CD4-positive, alpha-beta memory T cell (primary cell): ENCODE measurements around the gene PRR15L. TPM values are rescaled to one million over a fixed set of nuclear protein-coding genes. Genes with fewer than 3 reads are reported as not detected.
"Not testable (repeated sequence)": the region's sequence is repeated elsewhere in the genome, so short reads cannot be mapped to it uniquely, and the experiment has no call there.

Source experiments
- CTCF ChIA-PET: fragments of 350-600 bp; sonication (Branson Sonifier 250); formaldehyde crosslinking; loops from one replicate; lab custom pipeline; 2021; ENCODE audit warnings: inconsistent platforms; ENCODE audit not compliant: partially characterized antibody; lab: Charles Lee
- POLR2A ChIA-PET: fragments of 350-600 bp; sonication (Branson Sonifier 250); formaldehyde crosslinking; loops from one replicate; lab custom pipeline; 2021; ENCODE audit not compliant: partially characterized antibody; lab: Charles Lee
- DNase-seq, 5 donors: peaks; one replicate each; pipeline versions ENCODE4 v3.0.0 to v3.0.0-alpha.2; 2020 to 2022; ENCODE audit warnings: mixed read lengths in 1 of 5
- H3K27ac ChIP-seq: one replicate; pipeline ENCODE4 v1.7.0; 2013; ENCODE audit warnings: low read depth, low read length
- H3K27me3 ChIP-seq: 2 replicates; pipeline ENCODE4 v1.7.0; 2013; ENCODE audit warnings: mild to moderate bottlenecking, low read length, moderate library complexity; ENCODE audit not compliant: insufficient read depth
- H3K36me3 ChIP-seq: 2 replicates; pipeline ENCODE4 v1.7.0; 2013; ENCODE audit warnings: mild to moderate bottlenecking, low read length, moderate library complexity; ENCODE audit not compliant: insufficient read depth
- H3K4me1 ChIP-seq: 2 replicates; pipeline ENCODE4 v1.7.0; 2013; ENCODE audit warnings: mild to moderate bottlenecking, low read length, moderate library complexity; ENCODE audit not compliant: insufficient read depth
- H3K4me3 ChIP-seq, 2 donors: one replicate each; pipeline ENCODE4 v1.7.0; 2013; ENCODE audit warnings: low read length in 2 of 2, mild to moderate bottlenecking in 1 of 2
- H3K9me3 ChIP-seq, 2 donors: one replicate each; pipeline ENCODE4 v1.7.0; 2013; ENCODE audit warnings: low read length in 2 of 2, control low read depth in 1 of 2; ENCODE audit not compliant: control insufficient read depth in 1 of 2
- H3K27ac Mint-ChIP-seq, 7 donors: one replicate each; pipeline ENCODE4 v1.8.0; 2020 to 2021; ENCODE audit warnings: mixed read lengths in 7 of 7, mild to moderate bottlenecking in 6 of 7, inconsistent platforms in 3 of 7, moderate library complexity in 3 of 7
- H3K27me3 Mint-ChIP-seq, 2 donors: one replicate each; pipeline ENCODE4 v1.8.0; 2020 to 2021; ENCODE audit warnings: mixed read lengths in 2 of 2
- H3K36me3 Mint-ChIP-seq, 2 donors: one replicate each; pipeline ENCODE4 v1.8.0; 2020 to 2021; ENCODE audit warnings: mixed read lengths in 2 of 2, inconsistent platforms in 1 of 2, mild to moderate bottlenecking in 1 of 2
- H3K4me1 Mint-ChIP-seq, 4 donors: one replicate each; pipeline ENCODE4 v1.8.0; 2020 to 2021; ENCODE audit warnings: mixed read lengths in 4 of 4, mild to moderate bottlenecking in 1 of 4
- H3K4me3 Mint-ChIP-seq, 8 donors: one replicate each; pipeline ENCODE4 v1.8.0; 2020 to 2021; ENCODE audit warnings: mixed read lengths in 8 of 8, mild to moderate bottlenecking in 7 of 8, moderate library complexity in 6 of 8, inconsistent platforms in 3 of 8
- H3K9me3 Mint-ChIP-seq, 8 donors: one replicate each; pipeline ENCODE4 v1.8.0; 2020 to 2021; ENCODE audit warnings: mixed read lengths in 8 of 8, mild to moderate bottlenecking in 5 of 8, inconsistent platforms in 3 of 8, moderate library complexity in 1 of 8
- intact Hi-C: fragments of 100-400 bp; cut with micrococcal nuclease; formaldehyde crosslinking; loops from one replicate; pipeline ENCODE4 v1.15.1; 2023
- polyA plus RNA-seq, 2 donors: library from polyadenylated mRNA; unstranded; fragments of 300-500 nt; fragmentation: Illumina TruSeq; gene quantifications; one replicate each; pipeline ENCODE4 v1.2.3, GENCODE V29; 2021
- total RNA-seq, 2 experiments: library from RNA; stranded (reverse); gene quantifications; one replicate each; pipeline ENCODE4 v1.2.3, GENCODE V29; 2021

Gene PRR15L
- total and polyA plus RNA-seq, 4 experiments from 2014 or later, result 0.11 TPM; not detected in 3

- Mint-ChIP-seq H3K27me3 (no peaks in the 10 kb centered on the region), H3K36me3 (peaks cover 28 to 51% of the 10 kb centered on the region in 2 donors), H3K4me1 (peaks cover 0 to 4% (median 0%) of the 10 kb centered on the region in 4 donors), H3K27ac (peak overlapping the region in 1 of 7 donors; percentile 46), H3K9me3 (peaks cover 0 to 3% (median 0%) of the 10 kb centered on the region in 8 donors), H3K4me3 (no peak overlapping the region)
- no peak overlapping the region for H3K27ac ChIP-seq
- no peaks in the 10 kb centered on the region for H3K9me3 ChIP-seq
- H3K4me1 ChIP-seq, result no peaks in the 10 kb centered on the region
- intact Hi-C loops, result no loop called here
- no peak overlapping the region for H3K4me3 ChIP-seq
- H3K36me3 ChIP-seq, result peaks cover 30% of the 10 kb centered on the region
- DNase-seq, result no peak
- ChIA-PET POLR2A (interaction anchor here (0.6 to 1.3 kb wide), 2 partner anchors 12 to 34 kb away, joined by 3 to 4 read pairs; partner anchors contain the start of genes PNPO and SP2), CTCF (interaction anchor here (1.2 to 1.7 kb wide), 5 partner anchors 16 to 98 kb away, joined by 4 to 5 read pairs (median 4); no protein-coding TSS in a partner anchor)
- no peaks in the 10 kb centered on the region for H3K27me3 ChIP-seq
Measured at GRCh38 chr17:47929218-47930000, 28.3 kb downstream of the PRR15L start.

- Histone ChIP-seq H3K36me3 (peaks cover 40% of the 10 kb centered on the region), H3K4me3 (no peak overlapping the region), H3K27me3 (no peaks in the 10 kb centered on the region), H3K4me1 (no peaks in the 10 kb centered on the region), H3K27ac (no peak overlapping the region), H3K9me3 (no peaks in the 10 kb centered on the region)
- Mint-ChIP-seq H3K4me3 (no peak overlapping the region), H3K27me3 (no peaks in the 10 kb centered on the region), H3K36me3 (peaks cover 35 to 61% of the 10 kb centered on the region in 2 donors), H3K9me3 (peaks cover 0 to 3% (median 0%) of the 10 kb centered on the region in 8 donors), H3K4me1 (peaks cover 0 to 4% (median 0%) of the 10 kb centered on the region in 4 donors), H3K27ac (peak overlapping the region in 1 of 7 donors; percentile 83)
- no peak for DNase-seq
- ChIA-PET CTCF (no interaction called here), POLR2A (no interaction called here)
- intact Hi-C loops, result no loop called here
Measured at GRCh38 chr17:47928415-47928814, 29.3 kb downstream of the PRR15L start.

DNA sequence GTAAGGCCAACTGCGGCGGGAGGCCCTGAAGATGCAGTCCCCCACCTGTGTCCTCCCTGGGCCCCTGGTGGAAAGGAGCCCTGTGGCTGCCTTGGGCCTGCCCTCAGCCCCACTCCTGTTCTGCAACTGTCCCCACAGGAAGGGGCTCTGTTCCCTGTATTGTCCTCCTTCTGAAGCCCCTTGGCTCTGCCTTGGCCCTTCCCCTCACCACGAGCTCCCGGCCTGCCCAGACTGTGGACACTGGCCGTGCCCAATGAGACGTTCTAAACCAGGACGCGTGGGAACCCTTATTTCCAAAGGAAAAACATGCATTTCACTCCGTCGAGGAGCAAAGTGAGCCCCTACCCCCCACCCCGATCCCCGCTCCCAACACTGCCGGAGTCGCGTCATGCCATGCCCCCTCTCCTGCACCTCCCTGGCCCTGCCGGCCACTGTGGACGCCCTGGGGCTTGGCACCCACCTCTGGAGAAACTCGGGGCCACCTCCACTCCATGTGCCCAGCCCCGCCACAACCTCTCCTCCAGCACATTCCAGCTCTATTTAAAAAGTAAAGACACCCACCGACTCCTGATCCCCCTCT is 29.8 kb downstream of the PRR15L start:
- no peak overlapping the region for H3K4me3 Mint-ChIP-seq
- peaks cover 45% of the 10 kb centered on the region for H3K36me3 ChIP-seq
- ChIA-PET POLR2A (no interaction called here), CTCF (no interaction called here)
- DNase-seq, result no peak
- peak overlapping the region in 1 of 7 donors; percentile 83 for H3K27ac Mint-ChIP-seq
- no peaks in the 10 kb centered on the region for H3K4me1 ChIP-seq
- intact Hi-C loops, result no loop called here
- H3K4me3 ChIP-seq, result no peak overlapping the region
- H3K27me3 ChIP-seq, result no peaks in the 10 kb centered on the region
- H3K9me3 Mint-ChIP-seq, result peaks cover 0 to 3% (median 0%) of the 10 kb centered on the region in 8 donors
- no peak overlapping the region for H3K27ac ChIP-seq
- H3K36me3 Mint-ChIP-seq, result peaks cover 39 to 64% of the 10 kb centered on the region in 2 donors
- H3K9me3 ChIP-seq, result no peaks in the 10 kb centered on the region
- H3K4me1 Mint-ChIP-seq, result peaks cover 0 to 4% (median 0%) of the 10 kb centered on the region in 4 donors
- H3K27me3 Mint-ChIP-seq, result no peaks in the 10 kb centered on the region

GRCh38 chr17:47925678-47925988 is 32.0 kb downstream of the PRR15L start:
- ChIA-PET POLR2A (interaction anchor here (1.5 kb wide), 1 partner anchor 15 kb away, joined by 4 read pairs; the partner anchor contains the start of gene PNPO), CTCF (interaction anchor here (0.7 to 0.8 kb wide), 2 partner anchors 21 to 25 kb away, joined by 3 read pairs; no protein-coding TSS in a partner anchor)
- Histone ChIP-seq H3K4me3 (no peak overlapping the region), H3K4me1 (no peaks in the 10 kb centered on the region), H3K27ac (no peak overlapping the region), H3K27me3 (no peaks in the 10 kb centered on the region), H3K36me3 (peaks cover 47% of the 10 kb centered on the region), H3K9me3 (no peaks in the 10 kb centered on the region)
- Mint-ChIP-seq H3K36me3 (peaks cover 49 to 74% of the 10 kb centered on the region in 2 donors), H3K9me3 (peaks cover 0 to 3% (median 0%) of the 10 kb centered on the region in 8 donors), H3K4me3 (no peak overlapping the region), H3K27ac (no peak overlapping the region), H3K4me1 (peaks cover 0 to 4% (median 1%) of the 10 kb centered on the region in 4 donors), H3K27me3 (no peaks in the 10 kb centered on the region)
- DNase-seq, result no peak
- intact Hi-C loops, result no loop called here

DNA sequence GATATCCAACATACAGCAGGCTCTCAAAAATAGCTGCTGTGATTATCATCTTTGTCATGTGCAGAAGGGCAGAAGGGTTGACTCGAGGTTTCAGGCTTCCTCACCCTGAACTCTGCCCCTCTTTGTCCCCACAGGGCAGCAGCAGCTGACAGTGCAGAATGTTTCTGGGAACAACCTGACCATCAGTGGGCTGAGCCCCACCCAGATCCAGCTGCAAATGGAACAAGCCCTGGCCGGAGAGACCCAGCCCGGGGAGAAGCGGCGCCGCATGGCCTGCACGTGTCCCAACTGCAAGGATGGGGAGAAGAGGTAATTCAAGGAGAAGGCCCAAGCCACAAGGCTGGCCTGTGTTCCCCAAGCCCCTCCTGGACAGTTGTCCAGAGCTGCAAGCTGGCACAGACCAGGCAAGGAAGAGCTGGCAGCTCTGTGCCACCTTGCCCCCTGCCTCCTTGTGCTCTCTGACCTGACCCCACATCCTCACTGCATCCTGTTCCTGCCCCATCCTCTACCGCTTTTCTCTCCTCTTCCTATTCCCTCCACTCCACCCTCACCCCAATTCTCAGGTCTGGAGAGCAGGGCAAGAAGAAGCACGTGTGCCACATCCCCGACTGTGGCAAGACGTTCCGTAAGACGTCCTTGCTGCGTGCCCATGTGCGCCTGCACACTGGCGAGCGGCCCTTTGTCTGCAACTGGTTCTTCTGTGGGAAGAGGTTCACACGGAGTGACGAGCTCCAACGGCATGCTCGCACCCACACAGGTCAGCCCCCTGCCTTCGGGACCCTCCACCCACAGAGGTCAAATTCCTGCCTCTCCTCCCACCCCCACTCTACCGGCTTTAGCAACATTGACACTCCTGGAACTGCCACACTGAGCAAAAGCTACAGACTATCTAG is 32.7 kb downstream of the PRR15L start:
- Histone ChIP-seq H3K9me3 (no peaks in the 10 kb centered on the region), H3K36me3 (peaks cover 47% of the 10 kb centered on the region), H3K27me3 (no peaks in the 10 kb centered on the region), H3K4me3 (no peak overlapping the region), H3K4me1 (no peaks in the 10 kb centered on the region), H3K27ac (no peak overlapping the region)
- no peaks in the 10 kb centered on the region for H3K27me3 Mint-ChIP-seq
- no peak overlapping the region for H3K27ac Mint-ChIP-seq
- CTCF ChIA-PET, result interaction anchor here (0.5 to 0.7 kb wide), 2 partner anchors 26 to 909 kb away, joined by 3 read pairs; no protein-coding TSS in a partner anchor
- H3K4me1 Mint-ChIP-seq, result peaks cover 0 to 4% (median 1%) of the 10 kb centered on the region in 4 donors
- H3K4me3 Mint-ChIP-seq, result no peak overlapping the region
- POLR2A ChIA-PET, result interaction anchor here (0.6 to 1.5 kb wide), 2 partner anchors 12 to 16 kb away, joined by 3 to 4 read pairs; partner anchors contain the start of gene PNPO
- H3K9me3 Mint-ChIP-seq, result peaks cover 0 to 3% (median 0%) of the 10 kb centered on the region in 8 donors
- intact Hi-C loops, result no loop called here
- DNase-seq, result no peak
- H3K36me3 Mint-ChIP-seq, result peaks cover 47 to 69% of the 10 kb centered on the region in 2 donors

GRCh38 chr17:47919889-47920288 is 37.8 kb downstream of the PRR15L start:
- H3K4me3 Mint-ChIP-seq, H3K9me3 Mint-ChIP-seq, DNase-seq, H3K27me3 Mint-ChIP-seq, H3K27ac ChIP-seq, H3K4me3 ChIP-seq, H3K27me3 ChIP-seq, intact Hi-C loops, H3K27ac Mint-ChIP-seq, H3K9me3 ChIP-seq: not testable (repeated sequence)
- H3K36me3 ChIP-seq, result peaks cover 42% of the 10 kb centered on the region
- ChIA-PET POLR2A (interaction anchor here (2.1 kb wide), 1 partner anchor 24 kb away, joined by 5 read pairs; the partner anchor contains the start of gene SP2), CTCF (interaction anchor here (0.7 kb wide), 2 partner anchors 17 to 136 kb away, joined by 3 to 4 read pairs; no protein-coding TSS in a partner anchor)
- peaks cover 12 to 21% (median 14%) of the 10 kb centered on the region in 4 donors for H3K4me1 Mint-ChIP-seq
- peaks cover 45 to 59% of the 10 kb centered on the region in 2 donors for H3K36me3 Mint-ChIP-seq
- H3K4me1 ChIP-seq, result peaks cover 12% of the 10 kb centered on the region
